GM12891 (cell line): ENCODE data around the gene ARHGAP18.

Experiments
- POLR2A ChIP-seq: IDR thresholded peaks from 2 replicates; pipeline ENCODE4 v1.6.1; 2011; ENCODE audit warnings: low read depth, low read length, control low read depth
- POLR2AphosphoS5 ChIP-seq: IDR thresholded peaks from 2 replicates; pipeline ENCODE4 v1.6.1; 2011; ENCODE audit warnings: low read depth, low read length, control low read depth
- POU2F2 ChIP-seq: IDR thresholded peaks from 2 replicates; pipeline ENCODE4 v1.6.1; 2011; ENCODE audit warnings: low read depth, mild to moderate bottlenecking, control low read depth, low read length, moderate library complexity
- SPI1 ChIP-seq: IDR thresholded peaks from 2 replicates; pipeline ENCODE4 v1.6.1; 2011; ENCODE audit warnings: low read depth, low read length, control low read depth
- TAF1 ChIP-seq: IDR thresholded peaks from 2 replicates; pipeline ENCODE4 v1.6.1; 2011; ENCODE audit warnings: low read depth, low read length, control low read depth

- TF ChIP-seq POLR2A (no peak), POU2F2 (no peak), TAF1 (no peak), POLR2AphosphoS5 (no peak), SPI1 (no peak)
Observed at GRCh38 chr6:129593233-129593564, 116.8 kb downstream of the ARHGAP18 start.
